ENCODE measurements around the gene DSCAML1. TPM values are rescaled to one million over a fixed set of nuclear protein-coding genes. Genes with fewer than 3 reads are reported as not detected.

Gene DSCAML1
- total and polyA plus RNA-seq, 2 of the 8 experiments (the other 6 are each of a cell fraction or from before 2014, with no cell fraction given): 0.19 to 0.24 TPM

GRCh38 chr11:117670924-117671323, 126.1 kb downstream of the DSCAML1 start:
- no peak overlapping the region; the same call in 1 of the 2 replicates for H2BK12ac ChIP-seq (ENCODE audit: low read depth, low read length)
- H3K79me1 ChIP-seq (ENCODE audit: low read depth, low read length): no peaks in the 10 kb centered on the region
- H3K23ac ChIP-seq (ENCODE audit: insufficient read length): no peak overlapping the region
- no peak overlapping the region for H2BK15ac ChIP-seq (ENCODE audit: low read length)
- no peak overlapping the region for H4K5ac ChIP-seq (ENCODE audit: insufficient read length, low read depth, low read length)
- H4K20me1 ChIP-seq (replicated peaks in 1 of 2; ENCODE audit: control insufficient read depth in 1 of 2, insufficient read depth in 2 of 2, low read length in 2 of 2): peaks cover 0 to 2% of the 10 kb centered on the region in 2 experiments
- H3K27me3 ChIP-seq (replicated peaks in 1 of 4; ENCODE audit: control insufficient read depth in 3 of 4, extremely low read depth in 1 of 4, insufficient read depth in 3 of 4, low read length in 3 of 4): no peaks in the 10 kb centered on the region; a peak in 1 of 7 replicates
- H3K18ac ChIP-seq (ENCODE audit: extremely low read depth, low read length): no peak overlapping the region
- no peak overlapping the region; the same call in 1 of the 2 replicates for H2AK5ac ChIP-seq (ENCODE audit: low read depth, low read length)
- H4K91ac ChIP-seq (replicated peaks; ENCODE audit: insufficient read length, low read length): no peak overlapping the region
- ChIA-PET CTCF (ENCODE audit: partially characterized antibody) (interaction anchor here (0.8 kb wide), 3 partner anchors 15 to 138 kb away, joined by 3 to 4 read pairs (median 4); no protein-coding TSS in a partner anchor), POLR2A (ENCODE audit: partially characterized antibody) (no interaction called here)
- H3K9me3 ChIP-seq (ENCODE audit: insufficient read depth in 2 of 2, low read depth in 1 of 2, low read length in 1 of 2): no peaks in the 10 kb centered on the region
- H3K4me1 ChIP-seq (replicated peaks in 1 of 4; ENCODE audit: control insufficient read depth in 3 of 4, insufficient read depth in 4 of 4, low read length in 3 of 4): peaks cover 9 to 13% (median 12%) of the 10 kb centered on the region in 4 experiments
- no peak overlapping the region for H4K8ac ChIP-seq (ENCODE audit: extremely low read depth, insufficient read depth, low read length)
- H2BK5ac ChIP-seq (ENCODE audit: low read depth, low read length): no peak overlapping the region
- no peak overlapping the region for H2AFZ ChIP-seq (ENCODE audit: low read length)
- H2BK20ac ChIP-seq (ENCODE audit: low read length): no peak overlapping the region
- H2BK120ac ChIP-seq (replicated peaks; ENCODE audit: low read depth, low read length): no peak overlapping the region
- H3K4me3 ChIP-seq (ENCODE audit: extremely low read depth in 1 of 4, insufficient read depth in 2 of 4, low read depth in 3 of 4, low read length in 4 of 4): peak overlapping the region in 1 of 4 experiments; percentile 6; a peak in 1 of 8 replicates
- H3K79me2 ChIP-seq (ENCODE audit: control insufficient read depth in 1 of 2, insufficient read depth in 2 of 2, low read length in 2 of 2): no peaks in the 10 kb centered on the region
- peak overlapping the region; percentile 30 to 51 for H3K4me2 ChIP-seq (ENCODE audit: insufficient read depth in 1 of 2, low read depth in 2 of 2, low read length in 2 of 2)
- no peak overlapping the region for H3K9ac ChIP-seq (replicated peaks in 1 of 4; ENCODE audit: extremely low read depth in 1 of 4, low read depth in 3 of 4, low read length in 3 of 4)
- no peak overlapping the region for H3K14ac ChIP-seq (ENCODE audit: insufficient read length)
- H3K27ac ChIP-seq (ENCODE audit: low read depth, low read length): no peak overlapping the region
- no peak overlapping the region for H3K4ac ChIP-seq (replicated peaks; ENCODE audit: insufficient read length, low read depth, low read length)
- DNase-seq (ENCODE audit: low read depth in 1 of 2, low spot score in 2 of 2): peak in 1 of 2 experiments; percentile 19
- no peaks in the 10 kb centered on the region for H3K36me3 ChIP-seq (ENCODE audit: control insufficient read depth in 2 of 4, insufficient read depth in 4 of 4, low read length in 3 of 4)
- H3K56ac ChIP-seq (replicated peaks; ENCODE audit: insufficient read length, low read depth, low read length): no peak overlapping the region
- WGBS, 2 experiments (ENCODE audit: extremely low coverage in 1 of 2, insufficient coverage in 1 of 2, insufficient read length in 1 of 2, insufficient replicate concordance in 2 of 2, low coverage in 1 of 2, low lambda C conversion rate in 2 of 2, missing lambda C conversion rate in 1 of 2): 19% methylated on average over 7 of the region's 7 CpGs; no CpG with 5 or more reads in 1 of the 2 experiments
- no peaks in the 10 kb centered on the region for H3K23me2 ChIP-seq (ENCODE audit: low read depth, low read length)
- FAIRE-seq: peak; percentile 74

Measured in H1 (cell line).